Omental fat pad (tissue), 4 donors: ENCODE data around the gene KLHDC4. TPM values are rescaled to one million over a fixed set of nuclear protein-coding genes. Genes with fewer than 3 reads are reported as not detected.

Experiments used
- ATAC-seq: fragments of 150-250 bp; one replicate; pipeline ENCODE4 v1.9.1; 2016; ENCODE audit warnings: mild to moderate bottlenecking, moderate library complexity; ENCODE audit not compliant: low FRiP score
- DNase-seq: peaks from one replicate; pipeline ENCODE4 v3.0.0-alpha.2; 2019; ENCODE audit warnings: low spot score
- total RNA-seq, 4 donors: library from RNA; depleted of rRNA; stranded (reverse); fragments of >200 nt; gene quantifications; one replicate each; pipeline ENCODE4 v1.1.0, GENCODE V29; 2016
- TF ChIP-seq, protein P1 (sequence below), 3 donors: fragments of 450-650 bp; IDR thresholded peaks; one replicate each; pipeline ENCODE4 v1.5.1; 2016 to 2017; ENCODE audit warnings: antibody characterized with exemption in 3 of 3, mild to moderate bottlenecking in 3 of 3, moderate library complexity in 2 of 3

KLHDC4 gene
- total RNA-seq, 4 donors from 2014 or later: 21.7 to 53.8 (median 25.5) TPM

DNA sequence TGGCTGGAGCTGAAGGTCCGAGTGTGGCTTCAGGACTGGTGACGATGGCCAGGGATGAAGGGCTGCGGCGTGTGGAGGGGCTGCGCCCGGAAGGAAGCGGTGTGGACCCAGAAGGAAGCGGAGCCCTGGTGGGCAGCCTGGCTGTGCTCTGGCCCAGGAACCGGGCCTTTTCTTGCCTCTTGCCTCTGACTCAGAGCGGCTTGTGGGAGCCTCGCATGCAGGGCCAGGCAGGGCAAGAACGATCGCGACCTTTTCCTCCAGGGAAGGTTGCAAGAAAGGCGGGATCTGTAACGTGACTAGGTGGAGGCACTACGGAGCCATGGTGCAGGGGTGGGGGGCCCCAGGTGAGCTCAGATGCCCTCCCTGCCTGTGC is 85.5 kb downstream of the KLHDC4 start:
- DNase-seq (no peak), ATAC-seq (no peak)
- TF ChIP-seq, protein P1, sequence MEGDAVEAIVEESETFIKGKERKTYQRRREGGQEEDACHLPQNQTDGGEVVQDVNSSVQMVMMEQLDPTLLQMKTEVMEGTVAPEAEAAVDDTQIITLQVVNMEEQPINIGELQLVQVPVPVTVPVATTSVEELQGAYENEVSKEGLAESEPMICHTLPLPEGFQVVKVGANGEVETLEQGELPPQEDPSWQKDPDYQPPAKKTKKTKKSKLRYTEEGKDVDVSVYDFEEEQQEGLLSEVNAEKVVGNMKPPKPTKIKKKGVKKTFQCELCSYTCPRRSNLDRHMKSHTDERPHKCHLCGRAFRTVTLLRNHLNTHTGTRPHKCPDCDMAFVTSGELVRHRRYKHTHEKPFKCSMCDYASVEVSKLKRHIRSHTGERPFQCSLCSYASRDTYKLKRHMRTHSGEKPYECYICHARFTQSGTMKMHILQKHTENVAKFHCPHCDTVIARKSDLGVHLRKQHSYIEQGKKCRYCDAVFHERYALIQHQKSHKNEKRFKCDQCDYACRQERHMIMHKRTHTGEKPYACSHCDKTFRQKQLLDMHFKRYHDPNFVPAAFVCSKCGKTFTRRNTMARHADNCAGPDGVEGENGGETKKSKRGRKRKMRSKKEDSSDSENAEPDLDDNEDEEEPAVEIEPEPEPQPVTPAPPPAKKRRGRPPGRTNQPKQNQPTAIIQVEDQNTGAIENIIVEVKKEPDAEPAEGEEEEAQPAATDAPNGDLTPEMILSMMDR (IDR thresholded peaks at IDR 0.05): no peak

DNA sequence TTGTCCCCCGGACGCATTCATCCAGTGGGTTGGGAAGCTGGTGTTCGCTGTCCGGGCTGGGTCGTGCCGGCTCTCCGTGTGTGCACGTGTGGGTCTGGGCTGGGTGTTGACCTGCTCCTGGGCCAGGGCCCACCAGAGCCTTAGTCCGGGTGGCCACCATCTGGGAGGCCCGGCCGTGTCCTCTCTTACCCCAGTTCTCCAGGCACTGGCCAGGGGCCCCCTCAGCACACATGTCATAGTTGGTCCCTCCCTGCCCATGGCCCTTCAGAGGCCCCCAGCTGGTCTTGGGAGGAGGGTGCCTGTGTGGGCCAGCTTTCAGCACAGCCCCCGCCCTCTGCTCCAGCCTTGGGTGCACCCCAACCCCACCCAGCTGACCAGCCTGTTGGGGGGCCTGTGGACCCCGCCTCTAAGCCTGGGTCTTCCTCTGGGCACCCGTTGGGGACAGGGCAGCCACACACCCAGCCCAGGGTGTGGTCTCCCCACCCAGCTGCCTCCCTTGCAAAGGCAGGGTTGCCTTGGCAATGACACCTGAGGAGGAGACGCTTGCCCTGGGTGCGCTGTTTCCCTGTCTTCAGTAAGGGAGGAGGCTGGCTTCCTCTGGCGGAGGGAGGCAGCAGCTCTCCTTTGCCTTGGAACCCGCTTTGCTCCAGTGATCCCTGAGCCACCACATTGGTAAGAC is 86.1 kb downstream of the KLHDC4 start:
- DNase-seq: no peak
- TF ChIP-seq, protein P1 (IDR thresholded peaks at IDR 0.05): no peak
- ATAC-seq: no peak

DNA sequence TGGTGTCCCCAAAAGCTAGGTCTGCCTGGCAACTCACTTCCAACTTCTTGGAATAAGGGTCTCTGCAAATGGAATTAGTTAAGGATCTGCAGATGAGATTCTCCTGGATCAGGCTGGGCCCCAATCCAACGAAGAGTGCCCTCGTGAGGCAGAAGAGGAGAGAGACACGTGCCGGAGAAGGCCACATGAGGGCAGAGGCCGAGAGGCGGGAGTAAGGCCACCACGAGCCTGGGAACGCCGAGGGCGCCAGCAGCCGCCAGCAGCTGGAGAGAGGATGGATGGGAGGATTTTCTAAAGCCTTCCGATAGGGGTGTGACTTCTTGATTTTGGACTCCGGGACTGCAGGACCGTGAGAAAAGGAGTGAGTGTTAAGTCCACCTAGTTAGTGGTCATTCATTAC is 87.2 kb downstream of the KLHDC4 start:
- no peak for DNase-seq
- TF ChIP-seq, protein P1 (IDR thresholded peaks at IDR 0.05): no peak
- no peak for ATAC-seq

DNA sequence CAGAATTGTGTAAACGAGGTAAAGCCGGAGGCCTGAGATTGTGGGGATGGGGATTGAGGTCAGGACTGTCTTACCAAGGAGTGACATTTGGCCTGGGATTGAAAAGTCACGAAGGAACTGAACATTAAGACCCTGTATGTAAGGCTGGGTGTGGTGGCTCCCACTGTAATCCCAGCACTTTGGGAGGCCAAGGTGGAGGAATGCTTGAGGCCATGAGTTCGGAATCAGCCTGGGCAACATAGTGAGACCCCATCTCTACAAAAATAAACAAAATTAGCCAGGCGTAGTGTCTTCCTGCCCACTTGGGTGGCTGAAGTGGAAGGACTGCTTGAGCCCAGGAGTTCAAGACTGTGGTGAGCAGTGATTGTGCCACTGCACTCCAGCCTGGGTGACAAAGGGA is 88.0 kb downstream of the KLHDC4 start:
- TF ChIP-seq, protein P1 (IDR thresholded peaks at IDR 0.05): no peak
- ATAC-seq: no peak

DNA sequence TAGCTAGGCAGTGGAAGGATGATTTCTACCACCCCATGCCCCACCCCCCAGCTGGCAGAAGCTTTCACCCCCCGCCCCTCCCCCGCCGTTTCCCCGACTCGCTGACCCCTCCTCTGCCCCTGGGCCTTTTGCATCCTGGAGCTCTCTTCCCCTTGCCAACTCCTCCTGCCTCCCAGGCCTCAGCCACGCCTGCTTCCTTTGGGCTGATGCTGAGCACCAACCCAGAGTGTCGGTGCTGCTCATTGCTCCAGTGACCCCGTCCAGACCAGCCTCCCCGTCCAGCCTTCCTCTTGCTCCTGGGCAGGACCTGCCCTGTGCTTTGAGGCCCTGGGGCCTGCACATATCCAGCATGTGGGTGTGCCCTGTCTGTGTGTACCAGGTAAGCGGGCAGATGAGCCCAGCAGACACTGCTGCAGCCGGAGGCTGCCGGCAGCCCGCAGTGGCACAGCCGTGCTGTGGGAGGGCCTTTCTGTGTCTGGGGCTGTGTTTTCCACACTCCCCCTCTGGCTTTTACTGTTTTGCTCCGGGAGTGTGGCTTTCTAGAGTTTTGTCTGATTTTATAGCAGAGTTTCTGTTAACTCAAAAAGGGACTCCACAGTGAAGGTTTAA is 90.6 kb downstream of the KLHDC4 start:
- no peak for ATAC-seq
- DNase-seq: no peak
- TF ChIP-seq, protein P1 (IDR thresholded peaks at IDR 0.05): no peak

More for the DNA sequence above, 88.0 kb downstream of the KLHDC4 start:
- DNase-seq: no peak

DNA sequence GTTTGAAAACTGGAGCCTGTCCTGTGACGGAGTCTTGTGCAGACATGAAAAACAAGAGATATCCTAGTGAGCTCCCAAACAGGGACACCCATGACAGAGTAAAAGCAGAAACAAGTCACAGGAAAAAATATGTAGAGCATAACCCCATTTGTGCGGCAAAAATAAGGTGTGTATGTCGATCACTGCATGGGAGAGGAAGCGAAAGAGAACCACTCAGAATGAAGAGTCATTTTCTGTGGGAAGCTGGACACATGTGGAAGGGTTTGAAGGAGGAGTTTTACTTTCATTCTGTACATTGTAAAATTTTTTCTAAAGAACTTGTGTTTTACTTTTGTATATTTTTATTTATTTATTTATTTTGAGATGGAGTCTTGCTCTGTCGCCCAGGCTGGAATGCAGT is 91.4 kb downstream of the KLHDC4 start:
- TF ChIP-seq, protein P1 (IDR thresholded peaks at IDR 0.05): no peak
- DNase-seq (no peak), ATAC-seq (no peak)

DNA sequence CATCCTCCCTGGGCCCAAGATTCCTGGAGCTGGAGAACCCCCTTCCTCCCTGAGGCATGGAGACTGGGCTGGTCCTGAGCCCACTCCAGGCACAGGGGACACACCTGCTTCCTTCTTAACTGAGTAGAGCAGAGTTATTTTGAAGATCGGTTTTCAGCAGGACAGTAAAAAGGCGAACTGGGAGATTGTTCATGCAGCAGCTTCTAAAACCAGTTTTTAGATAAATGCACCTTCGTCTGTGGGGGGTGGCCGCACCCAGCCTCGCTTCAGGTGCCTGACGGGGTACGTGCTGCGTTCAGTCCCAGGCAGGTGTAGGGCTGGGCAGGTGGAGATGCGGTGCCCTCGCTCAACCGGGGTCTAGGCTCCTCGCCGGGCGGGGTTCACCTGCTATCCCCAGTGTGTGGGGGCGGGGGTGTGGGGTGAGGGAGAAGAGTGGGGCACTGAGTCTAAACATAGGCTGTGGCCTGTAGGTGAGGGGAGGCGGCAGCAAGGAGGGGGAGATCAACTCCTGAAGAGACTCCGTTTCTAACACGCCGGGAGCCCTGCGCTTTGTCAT is 94.0 kb downstream of the KLHDC4 start:
- no peak for DNase-seq
- no peak for ATAC-seq
- TF ChIP-seq, protein P1 (IDR thresholded peaks at IDR 0.05): no peak
